Embryonic facial prominence (tissue), 1 donor: Measurements from ENCODE around the gene CALML5.

Source experiments
- DNase-seq: peaks from one replicate; pipeline ENCODE4 v3.0.0-alpha.2; 2016; ENCODE audit errors: extremely low spot score

CALML5 gene

GRCh38 chr10:5533098-5533731 lies 33.8 kb upstream of the CALML5 start:
- DNase-seq: no peak

- DNase-seq: no peak
These were observed 33.3 kb upstream of the CALML5 start for GRCh38 chr10:5532618-5533097.

GRCh38 chr10:5532307-5532605 lies 32.9 kb upstream of the CALML5 start:
- DNase-seq: no peak

- DNase-seq: no peak
These were observed 32.4 kb upstream of the CALML5 start for GRCh38 chr10:5531558-5532306.

- DNase-seq: no peak
These were observed 31.6 kb upstream of the CALML5 start for GRCh38 chr10:5530846-5531557.

- no peak for DNase-seq
These were observed 31.0 kb upstream of the CALML5 start for GRCh38 chr10:5530412-5530806.

DNA sequence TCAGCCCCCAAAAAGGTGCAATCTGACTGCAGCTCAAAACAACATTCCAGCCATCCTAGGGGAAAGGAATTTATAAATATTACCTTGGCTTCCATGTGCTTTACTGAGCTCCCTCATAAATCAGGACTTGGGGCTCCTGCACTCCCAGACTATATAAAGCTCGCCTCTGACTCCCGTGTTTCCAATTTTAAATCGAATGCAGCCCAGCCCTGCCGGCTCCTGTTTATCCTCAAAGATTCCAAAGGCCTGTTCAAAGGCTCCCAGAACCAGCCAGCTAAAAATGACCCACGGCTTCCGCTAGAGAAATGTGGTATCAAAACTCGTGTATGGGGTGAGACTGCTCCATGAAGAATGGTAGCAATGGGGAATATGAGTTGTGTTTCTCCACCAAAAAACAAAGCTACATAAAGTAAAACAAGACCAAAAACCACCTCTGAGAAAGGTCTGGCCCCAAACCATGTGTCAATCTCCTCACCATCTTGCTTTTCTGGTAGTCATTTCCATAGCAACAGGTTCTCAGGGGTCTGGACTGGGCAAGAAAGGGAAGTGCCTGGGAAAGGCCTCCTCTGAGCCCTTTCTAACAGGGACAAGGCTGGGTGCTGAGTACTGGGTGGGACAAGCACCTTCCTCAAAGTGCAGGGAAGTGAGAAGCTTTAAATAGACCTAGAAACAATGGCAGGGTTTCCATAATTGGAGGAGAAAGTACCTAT lies 30.5 kb upstream of the CALML5 start:
- no peak for DNase-seq

- no peak for DNase-seq
These were observed 29.8 kb upstream of the CALML5 start for GRCh38 chr10:5528989-5529701.

DNA sequence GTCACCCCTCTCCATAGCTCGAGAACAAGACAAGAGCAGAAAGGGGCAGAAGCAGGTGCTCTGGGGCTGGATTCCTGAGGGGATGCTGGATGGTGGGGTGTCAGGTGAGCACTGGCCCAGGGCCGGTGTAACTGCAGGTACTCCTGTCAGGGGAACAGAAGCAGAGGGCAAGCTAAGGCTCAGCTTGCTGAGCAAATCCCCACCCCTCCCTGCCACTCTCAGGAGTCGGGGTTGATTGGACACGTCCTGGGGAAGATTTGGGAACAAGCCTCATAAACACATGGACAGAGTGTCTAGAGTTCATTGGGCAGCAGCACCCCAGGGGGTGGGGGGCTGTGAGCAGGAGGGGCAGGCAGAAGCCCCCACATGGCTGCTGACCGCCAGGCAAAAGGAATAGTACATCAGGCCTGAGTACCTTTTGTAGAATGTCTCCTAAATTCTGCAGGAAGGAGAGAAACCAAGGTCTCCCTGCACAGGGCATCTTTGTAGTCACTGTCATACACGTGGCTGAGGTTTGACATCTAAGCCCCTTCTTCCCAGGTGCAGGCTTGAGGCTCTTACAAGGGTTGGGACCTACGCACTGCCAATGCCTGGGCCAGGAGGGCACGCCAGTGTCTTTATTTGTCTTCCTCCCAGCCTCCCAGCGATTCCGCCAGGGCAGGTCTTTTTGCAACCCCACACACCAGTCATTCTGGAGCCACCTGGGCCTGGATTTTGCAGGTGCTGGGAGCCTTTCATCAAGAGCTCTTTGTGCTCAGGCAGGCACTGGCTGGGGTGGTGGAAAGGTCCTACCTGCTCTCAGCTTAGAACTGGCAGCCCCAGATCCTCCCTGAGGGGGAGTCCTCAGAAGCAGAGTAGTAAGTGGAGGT lies 28.2 kb upstream of the CALML5 start:
- no peak for DNase-seq

GRCh38 chr10:5526691-5527331 lies 27.4 kb upstream of the CALML5 start:
- DNase-seq: no peak

GRCh38 chr10:5525561-5526341 lies 26.4 kb upstream of the CALML5 start:
- no peak for DNase-seq

DNA sequence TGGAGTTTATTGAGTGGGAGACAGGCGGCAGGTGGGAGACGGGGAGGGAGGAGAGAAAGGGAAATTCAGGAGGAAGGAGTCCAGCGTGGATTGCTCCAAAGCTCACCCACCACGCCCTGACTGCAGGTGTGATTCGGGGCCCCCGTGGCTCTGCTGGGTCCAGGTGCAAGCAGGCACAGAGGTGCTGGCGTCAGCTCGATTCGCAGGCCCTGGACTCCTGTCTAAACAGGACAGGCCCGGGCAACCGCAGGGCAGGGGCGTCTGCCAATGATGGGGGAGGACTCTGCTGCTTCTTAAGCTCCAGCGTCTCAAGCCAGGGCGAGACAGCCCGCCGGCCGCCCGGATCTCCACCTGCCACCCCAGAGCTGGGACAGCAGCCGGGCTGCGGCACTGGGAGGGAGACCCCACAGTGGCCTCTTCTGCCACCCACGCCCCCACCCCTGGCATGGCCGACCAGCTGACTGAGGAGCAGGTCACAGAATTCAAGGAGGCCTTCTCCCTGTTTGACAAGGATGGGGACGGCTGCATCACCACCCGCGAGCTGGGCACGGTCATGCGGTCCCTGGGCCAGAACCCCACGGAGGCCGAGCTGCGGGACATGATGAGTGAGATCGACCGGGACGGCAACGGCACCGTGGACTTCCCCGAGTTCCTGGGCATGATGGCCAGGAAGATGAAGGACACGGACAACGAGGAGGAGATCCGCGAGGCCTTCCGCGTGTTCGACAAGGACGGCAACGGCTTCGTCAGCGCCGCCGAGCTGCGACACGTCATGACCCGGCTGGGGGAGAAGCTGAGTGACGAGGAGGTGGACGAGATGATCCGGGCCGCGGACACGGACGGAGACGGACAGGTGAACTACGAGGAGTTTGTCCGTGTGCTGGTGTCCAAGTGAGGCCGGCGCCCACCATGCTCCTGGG lies 25.5 kb upstream of the CALML5 start, which contains the start of gene CALML3:
Gene CALML3 (plus strand): TSS at position 321 of the 920 bp plus-strand sequence. CDS start 125 bp downstream, at position 446.
- DNase-seq: no peak

DNA sequence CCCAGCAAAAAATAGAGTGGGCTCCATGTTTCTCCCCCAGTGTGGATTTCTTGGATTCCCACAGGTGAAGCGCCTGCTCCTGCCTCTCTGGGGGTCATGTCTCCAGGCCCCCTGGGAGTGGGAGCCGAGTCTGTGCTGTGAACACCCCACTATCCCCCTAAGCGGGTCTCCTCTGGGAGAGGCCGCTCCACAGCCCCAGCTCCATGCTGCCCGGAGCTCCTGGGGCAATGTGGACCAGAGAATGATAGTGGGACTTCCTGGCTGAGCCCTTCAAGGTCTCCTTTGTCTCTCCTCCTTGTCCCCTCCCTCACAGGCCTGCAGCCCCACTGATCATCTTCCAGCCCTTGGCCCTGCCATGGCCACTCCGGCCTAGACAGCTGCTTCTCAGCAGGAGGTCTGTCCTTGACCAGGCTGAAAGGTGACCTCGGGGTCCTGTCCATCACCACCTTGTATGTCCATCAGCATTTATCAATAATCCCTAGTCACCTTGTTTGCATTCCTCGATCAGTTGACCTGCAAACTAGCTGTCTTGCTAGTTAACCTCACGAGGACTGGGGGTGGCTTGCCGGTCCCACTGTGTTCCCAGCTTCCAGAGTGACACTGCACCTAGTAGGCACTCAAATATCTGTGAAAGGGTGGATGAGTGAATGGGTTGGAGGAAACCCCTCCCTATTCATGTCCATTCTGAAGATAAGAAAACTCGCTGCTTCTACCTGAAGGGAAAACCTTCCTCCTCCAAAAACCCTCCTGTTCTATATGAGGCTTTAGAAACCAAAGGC lies 24.6 kb upstream of the CALML5 start:
- no peak for DNase-seq

DNA sequence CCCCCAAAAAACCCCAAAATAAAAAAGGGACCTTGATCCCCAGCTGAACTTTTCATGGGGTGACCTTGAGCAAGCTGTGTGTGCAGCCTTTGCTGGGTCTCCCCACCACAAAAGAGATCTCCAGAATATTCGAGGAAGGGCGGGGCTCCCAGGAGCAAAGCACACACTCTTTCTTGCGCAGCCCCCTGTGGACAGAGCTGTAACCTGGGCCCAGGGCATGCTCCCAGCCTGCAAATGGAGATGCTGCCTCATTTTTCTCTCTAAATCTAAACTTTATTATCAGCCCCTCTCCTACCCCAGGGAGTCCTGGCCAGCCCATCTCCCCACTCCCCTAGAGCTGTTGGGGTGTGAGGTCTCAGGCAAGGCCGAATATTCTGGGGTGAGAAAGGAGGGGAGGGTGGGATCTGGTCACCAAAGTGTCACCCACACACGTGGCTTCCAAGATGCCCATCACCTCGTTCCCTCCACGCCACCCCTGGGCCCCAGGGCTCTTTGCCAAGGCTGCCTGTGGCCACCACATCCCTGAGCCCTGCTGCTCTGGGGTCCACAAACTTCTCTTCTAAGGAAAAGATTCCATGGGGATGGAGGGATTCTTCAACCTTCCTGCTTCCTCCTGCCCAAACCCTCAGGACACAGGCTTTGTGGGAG lies 23.7 kb upstream of the CALML5 start:
- no peak for DNase-seq

DNA sequence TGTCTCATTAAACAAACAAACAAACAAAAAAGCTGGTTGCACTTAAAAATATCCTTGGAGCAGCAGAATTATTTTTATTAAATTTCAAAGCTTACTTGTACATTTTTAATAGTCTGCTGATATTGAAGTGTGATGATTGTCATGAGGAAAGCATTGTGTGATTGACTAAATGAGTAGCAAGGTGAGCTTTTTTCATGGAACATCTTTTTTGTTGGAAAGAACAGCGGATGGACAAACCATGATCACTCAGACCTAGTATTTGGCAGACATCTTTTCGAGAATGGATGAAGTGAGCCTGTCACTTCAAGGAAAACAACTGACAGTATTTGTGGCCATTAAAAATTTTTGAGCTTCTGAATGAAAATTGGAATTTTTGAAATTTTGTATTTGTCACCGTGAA lies 19.7 kb upstream of the CALML5 start:
- DNase-seq: no peak

DNA sequence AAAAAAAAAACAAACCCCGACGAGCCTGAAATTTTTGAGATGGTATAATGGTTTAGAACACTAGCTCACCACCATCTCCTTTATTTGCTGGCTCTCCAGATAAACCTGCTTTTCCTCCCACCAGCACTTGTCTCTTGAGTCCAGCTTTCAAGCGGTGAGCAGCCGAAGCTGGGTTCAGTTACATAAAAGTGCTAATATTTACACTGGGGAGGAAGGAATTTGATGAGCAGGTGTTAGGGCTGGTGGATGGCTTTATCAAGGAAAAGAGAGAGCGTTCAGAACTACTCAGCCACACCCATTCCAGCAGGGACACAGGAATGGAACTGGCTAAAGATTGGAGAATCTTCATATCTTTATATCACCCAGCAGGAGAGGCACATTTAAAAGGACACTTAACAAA lies 18.8 kb upstream of the CALML5 start:
- no peak for DNase-seq

DNA sequence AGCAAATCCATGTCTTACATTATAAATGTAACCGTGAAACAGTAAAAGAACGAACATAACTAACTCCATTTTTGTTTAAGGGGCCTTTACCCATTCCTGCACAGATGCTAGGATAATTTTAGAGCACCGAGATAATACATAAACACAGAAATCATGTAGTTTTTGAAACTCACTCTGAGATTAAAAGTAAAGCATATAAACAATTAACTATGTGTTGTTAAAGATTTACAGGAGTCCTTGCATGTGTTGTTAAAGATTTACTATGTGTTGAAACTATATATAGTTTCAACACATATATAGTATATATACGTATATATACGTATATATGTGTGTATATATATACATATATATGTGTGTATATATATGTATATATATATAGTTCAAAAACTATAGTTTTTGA lies 18.2 kb upstream of the CALML5 start:
- no peak for DNase-seq
